ENCODE results near the gene ADAMTSL4. TPM values are rescaled to one million over a fixed set of nuclear protein-coding genes. Genes with fewer than 3 reads are reported as not detected.

Gene ADAMTSL4
- total and polyA plus RNA-seq, 9 of the 15 experiments (the other 6 are each of a cell fraction or from before 2014, with no cell fraction given): 12.7 to 212 (median 35.6) TPM

DNA sequence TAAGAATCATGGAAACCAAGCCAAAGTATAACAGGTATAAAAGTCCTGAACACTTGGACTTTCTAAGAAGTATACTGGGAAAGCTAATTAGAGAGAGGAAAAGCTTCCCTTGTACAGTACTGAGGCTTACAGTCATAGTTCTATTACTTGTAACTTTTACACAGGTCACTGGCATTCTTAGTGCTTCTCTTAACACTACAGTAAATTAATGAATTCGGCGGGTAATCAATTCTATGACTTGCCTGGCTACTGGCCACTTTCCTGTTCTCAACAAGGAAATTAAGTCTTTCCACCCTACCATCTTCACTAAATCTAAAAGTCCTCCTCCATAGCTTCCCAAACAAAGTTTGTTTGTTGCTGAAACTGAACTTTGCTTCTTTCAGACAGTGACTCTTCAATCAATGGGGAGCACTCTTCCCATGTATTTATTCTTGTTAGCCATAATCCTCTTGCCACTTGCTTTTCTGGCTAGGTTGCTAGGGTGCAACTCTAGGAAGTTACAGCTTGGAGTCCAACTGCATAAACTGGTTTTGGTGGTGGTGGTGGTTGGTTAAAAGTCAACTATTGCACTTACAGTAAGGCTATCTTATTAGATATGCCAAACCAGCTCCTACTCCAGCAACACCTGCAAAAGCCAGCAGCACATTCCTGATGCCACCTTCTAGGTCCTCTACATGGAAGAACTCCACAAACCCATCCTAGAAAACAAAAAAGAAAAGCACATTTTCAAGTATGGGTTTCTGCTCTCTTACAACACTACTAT lies 27.8 kb downstream of the ADAMTSL4 start (continued):
- TF ChIP-seq ZNF79 (CRISPR knock-in tag; IDR thresholded peaks at IDR 0.05; ENCODE audit: low read depth) (no peak), IRF2 (CRISPR knock-in tag; IDR thresholded peaks at IDR 0.05) (no peak), NR3C1 (CRISPR knock-in tag; IDR thresholded peaks at IDR 0.05) (no peak), SMC3 (conservative IDR thresholded peaks at IDR 0.05; ENCODE audit: insufficient read depth, low read depth, low read length) (no peak), NELFE (IDR thresholded peaks at IDR 0.05; ENCODE audit: insufficient read depth, insufficient read length) (no peak), RAD21 (CRISPR knock-in tag; conservative IDR thresholded peaks at IDR 0.05 in 1 of 2, IDR thresholded peaks at IDR 0.05 in 1 of 2) (peak in 1 of 2 experiments; percentile 7; a peak in 1 of 4 replicates), MEIS2 (IDR thresholded peaks at IDR 0.05; ENCODE audit: partially characterized antibody) (no peak), SMAD3 (CRISPR knock-in tag; conservative IDR thresholded peaks at IDR 0.05) (no peak), NRF1 (conservative IDR thresholded peaks at IDR 0.05 in 1 of 2, IDR thresholded peaks at IDR 0.05 in 1 of 2) (no peak), RBM34 (IDR thresholded peaks at IDR 0.05; ENCODE audit: borderline replicate concordance, insufficient read depth, low read length) (no peak), PHF21A (IDR thresholded peaks at IDR 0.05; ENCODE audit: borderline replicate concordance, low read depth) (no peak), CAMTA2 (CRISPR knock-in tag; conservative IDR thresholded peaks at IDR 0.05) (no peak), ILF3 (IDR thresholded peaks at IDR 0.05; ENCODE audit: borderline replicate concordance) (no peak), SNIP1 (IDR thresholded peaks at IDR 0.05; ENCODE audit: low read depth) (no peak), SRF (CRISPR knock-in tag; IDR thresholded peaks at IDR 0.05) (no peak), NR2C1 (IDR thresholded peaks at IDR 0.05) (no peak), NR2C1 (tag; IDR thresholded peaks at IDR 0.05) (no peak)
- TF ChIP-seq, protein P1, sequence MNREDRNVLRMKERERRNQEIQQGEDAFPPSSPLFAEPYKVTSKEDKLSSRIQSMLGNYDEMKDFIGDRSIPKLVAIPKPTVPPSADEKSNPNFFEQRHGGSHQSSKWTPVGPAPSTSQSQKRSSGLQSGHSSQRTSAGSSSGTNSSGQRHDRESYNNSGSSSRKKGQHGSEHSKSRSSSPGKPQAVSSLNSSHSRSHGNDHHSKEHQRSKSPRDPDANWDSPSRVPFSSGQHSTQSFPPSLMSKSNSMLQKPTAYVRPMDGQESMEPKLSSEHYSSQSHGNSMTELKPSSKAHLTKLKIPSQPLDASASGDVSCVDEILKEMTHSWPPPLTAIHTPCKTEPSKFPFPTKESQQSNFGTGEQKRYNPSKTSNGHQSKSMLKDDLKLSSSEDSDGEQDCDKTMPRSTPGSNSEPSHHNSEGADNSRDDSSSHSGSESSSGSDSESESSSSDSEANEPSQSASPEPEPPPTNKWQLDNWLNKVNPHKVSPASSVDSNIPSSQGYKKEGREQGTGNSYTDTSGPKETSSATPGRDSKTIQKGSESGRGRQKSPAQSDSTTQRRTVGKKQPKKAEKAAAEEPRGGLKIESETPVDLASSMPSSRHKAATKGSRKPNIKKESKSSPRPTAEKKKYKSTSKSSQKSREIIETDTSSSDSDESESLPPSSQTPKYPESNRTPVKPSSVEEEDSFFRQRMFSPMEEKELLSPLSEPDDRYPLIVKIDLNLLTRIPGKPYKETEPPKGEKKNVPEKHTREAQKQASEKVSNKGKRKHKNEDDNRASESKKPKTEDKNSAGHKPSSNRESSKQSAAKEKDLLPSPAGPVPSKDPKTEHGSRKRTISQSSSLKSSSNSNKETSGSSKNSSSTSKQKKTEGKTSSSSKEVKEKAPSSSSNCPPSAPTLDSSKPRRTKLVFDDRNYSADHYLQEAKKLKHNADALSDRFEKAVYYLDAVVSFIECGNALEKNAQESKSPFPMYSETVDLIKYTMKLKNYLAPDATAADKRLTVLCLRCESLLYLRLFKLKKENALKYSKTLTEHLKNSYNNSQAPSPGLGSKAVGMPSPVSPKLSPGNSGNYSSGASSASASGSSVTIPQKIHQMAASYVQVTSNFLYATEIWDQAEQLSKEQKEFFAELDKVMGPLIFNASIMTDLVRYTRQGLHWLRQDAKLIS (CRISPR knock-in tag; IDR thresholded peaks at IDR 0.05): no peak
- TF ChIP-seq, protein P2, sequence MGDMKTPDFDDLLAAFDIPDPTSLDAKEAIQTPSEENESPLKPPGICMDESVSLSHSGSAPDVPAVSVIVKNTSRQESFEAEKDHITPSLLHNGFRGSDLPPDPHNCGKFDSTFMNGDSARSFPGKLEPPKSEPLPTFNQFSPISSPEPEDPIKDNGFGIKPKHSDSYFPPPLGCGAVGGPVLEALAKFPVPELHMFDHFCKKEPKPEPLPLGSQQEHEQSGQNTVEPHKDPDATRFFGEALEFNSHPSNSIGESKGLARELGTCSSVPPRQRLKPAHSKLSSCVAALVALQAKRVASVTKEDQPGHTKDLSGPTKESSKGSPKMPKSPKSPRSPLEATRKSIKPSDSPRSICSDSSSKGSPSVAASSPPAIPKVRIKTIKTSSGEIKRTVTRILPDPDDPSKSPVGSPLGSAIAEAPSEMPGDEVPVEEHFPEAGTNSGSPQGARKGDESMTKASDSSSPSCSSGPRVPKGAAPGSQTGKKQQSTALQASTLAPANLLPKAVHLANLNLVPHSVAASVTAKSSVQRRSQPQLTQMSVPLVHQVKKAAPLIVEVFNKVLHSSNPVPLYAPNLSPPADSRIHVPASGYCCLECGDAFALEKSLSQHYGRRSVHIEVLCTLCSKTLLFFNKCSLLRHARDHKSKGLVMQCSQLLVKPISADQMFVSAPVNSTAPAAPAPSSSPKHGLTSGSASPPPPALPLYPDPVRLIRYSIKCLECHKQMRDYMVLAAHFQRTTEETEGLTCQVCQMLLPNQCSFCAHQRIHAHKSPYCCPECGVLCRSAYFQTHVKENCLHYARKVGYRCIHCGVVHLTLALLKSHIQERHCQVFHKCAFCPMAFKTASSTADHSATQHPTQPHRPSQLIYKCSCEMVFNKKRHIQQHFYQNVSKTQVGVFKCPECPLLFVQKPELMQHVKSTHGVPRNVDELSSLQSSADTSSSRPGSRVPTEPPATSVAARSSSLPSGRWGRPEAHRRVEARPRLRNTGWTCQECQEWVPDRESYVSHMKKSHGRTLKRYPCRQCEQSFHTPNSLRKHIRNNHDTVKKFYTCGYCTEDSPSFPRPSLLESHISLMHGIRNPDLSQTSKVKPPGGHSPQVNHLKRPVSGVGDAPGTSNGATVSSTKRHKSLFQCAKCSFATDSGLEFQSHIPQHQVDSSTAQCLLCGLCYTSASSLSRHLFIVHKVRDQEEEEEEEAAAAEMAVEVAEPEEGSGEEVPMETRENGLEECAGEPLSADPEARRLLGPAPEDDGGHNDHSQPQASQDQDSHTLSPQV (IDR thresholded peaks at IDR 0.05): no peak
- TF ChIP-seq, protein P3, sequence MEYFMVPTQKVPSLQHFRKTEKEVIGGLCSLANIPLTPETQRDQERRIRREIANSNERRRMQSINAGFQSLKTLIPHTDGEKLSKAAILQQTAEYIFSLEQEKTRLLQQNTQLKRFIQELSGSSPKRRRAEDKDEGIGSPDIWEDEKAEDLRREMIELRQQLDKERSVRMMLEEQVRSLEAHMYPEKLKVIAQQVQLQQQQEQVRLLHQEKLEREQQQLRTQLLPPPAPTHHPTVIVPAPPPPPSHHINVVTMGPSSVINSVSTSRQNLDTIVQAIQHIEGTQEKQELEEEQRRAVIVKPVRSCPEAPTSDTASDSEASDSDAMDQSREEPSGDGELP (CRISPR knock-in tag; IDR thresholded peaks at IDR 0.05; ENCODE audit: borderline replicate concordance): no peak

All from K562 (cell line).